GM19452 (cell line): ENCODE measurements around the gene MAPKAP1.
A peak's percentile ranks its signal among the peaks of the same experiment; 100 is the strongest.

Experiments
- ATAC-seq: cut with Tn5 transposase; IDR thresholded peaks from one replicate; pipeline ENCODE4 v1.9.1; 2021; ENCODE audit not compliant: unreplicated experiment

Gene MAPKAP1

GRCh38 chr9:125463926-125464325 is 243.1 kb downstream of the MAPKAP1 start:
- no peak for ATAC-seq

- ATAC-seq: no peak
Measured at GRCh38 chr9:125462861-125463291, 244.1 kb downstream of the MAPKAP1 start.

GRCh38 chr9:125461636-125462190 is 245.3 kb downstream of the MAPKAP1 start:
- ATAC-seq: no peak

GRCh38 chr9:125460883-125461635 is 245.9 kb downstream of the MAPKAP1 start:
- no peak for ATAC-seq

GRCh38 chr9:125460346-125460745 is 246.7 kb downstream of the MAPKAP1 start:
- no peak for ATAC-seq

GRCh38 chr9:125457357-125457756 is 249.7 kb downstream of the MAPKAP1 start:
- no peak for ATAC-seq

- no peak for ATAC-seq
Measured at GRCh38 chr9:125455876-125456275, 251.1 kb downstream of the MAPKAP1 start.

- ATAC-seq: no peak
Measured at GRCh38 chr9:125455132-125455531, 251.9 kb downstream of the MAPKAP1 start.

- no peak for ATAC-seq
Measured at GRCh38 chr9:125447202-125447802, 259.7 kb downstream of the MAPKAP1 start.

- ATAC-seq: peak; percentile 95
Measured at GRCh38 chr9:125446561-125447094, 260.4 kb downstream of the MAPKAP1 start.

- no peak for ATAC-seq
Measured at GRCh38 chr9:125444956-125445506, 262.0 kb downstream of the MAPKAP1 start.

- ATAC-seq: no peak
Measured at GRCh38 chr9:125444166-125444565, 262.8 kb downstream of the MAPKAP1 start.

GRCh38 chr9:125443367-125443766 is 263.6 kb downstream of the MAPKAP1 start:
- ATAC-seq: no peak

GRCh38 chr9:125442452-125442851 is 264.6 kb downstream of the MAPKAP1 start:
- no peak for ATAC-seq

- no peak for ATAC-seq
Measured at GRCh38 chr9:125440411-125440810, 266.6 kb downstream of the MAPKAP1 start.

GRCh38 chr9:125439434-125440272 is 267.4 kb downstream of the MAPKAP1 start:
- no peak for ATAC-seq

GRCh38 chr9:125438506-125439433 is 268.2 kb downstream of the MAPKAP1 start:
- no peak for ATAC-seq

GRCh38 chr9:125437771-125438221 is 269.2 kb downstream of the MAPKAP1 start:
- ATAC-seq: no peak

GRCh38 chr9:125436613-125437443 is 270.2 kb downstream of the MAPKAP1 start:
- no peak for ATAC-seq
